ENCODE data around the gene PDE4D. TPM values are rescaled to one million over a fixed set of nuclear protein-coding genes. Genes with fewer than 3 reads are reported as not detected.
A peak's percentile ranks its signal among the peaks of the same experiment; 100 is the strongest.

PDE4D gene
- total RNA-seq, 1 experiment from 2014 or later, result 3.3 TPM

GRCh38 chr5:59709846-59710245 lies 183.7 kb downstream of the PDE4D start:
- TF ChIP-seq MYBL2 (CRISPR knock-in tag; IDR thresholded peaks at IDR 0.05) (no peak), NFE2L1 (CRISPR knock-in tag; IDR thresholded peaks at IDR 0.05) (no peak), PRDM15 (CRISPR knock-in tag; IDR thresholded peaks at IDR 0.05) (no peak), TEAD1 (CRISPR knock-in tag; IDR thresholded peaks at IDR 0.05) (peak; percentile 54; the same call in 1 of the 2 replicates), ZBTB21 (CRISPR knock-in tag; IDR thresholded peaks at IDR 0.05; ENCODE audit: borderline replicate concordance) (no peak)
- peak overlapping the region; percentile 43 for H3K4me3 Mint-ChIP-seq
- no peak for DNase-seq (ENCODE audit: low spot score)
- H3K9me3 Mint-ChIP-seq, result peaks cover 26% of the 10 kb centered on the region
- peak overlapping the region; percentile 96 for H3K27ac Mint-ChIP-seq
- H3K36me3 Mint-ChIP-seq, result peaks cover 23% of the 10 kb centered on the region
- ChIA-PET CTCF (interaction anchor here (0.7 to 2.0 kb wide), 6 partner anchors 10 to 522 kb away, joined by 3 to 10 read pairs (median 4); no protein-coding TSS in a partner anchor), POLR2A (no interaction called here)
- ATAC-seq, result peak; percentile 55
- H3K27me3 Mint-ChIP-seq (ENCODE audit: low read depth), result no peaks in the 10 kb centered on the region
- peaks cover 59% of the 10 kb centered on the region for H3K4me1 Mint-ChIP-seq

- POLR2A ChIA-PET, result interaction anchor here (0.6 kb wide), 1 partner anchor 56 kb away, joined by 10 read pairs; no protein-coding TSS in a partner anchor
- TF ChIP-seq ZNF423 (CRISPR knock-in tag; IDR thresholded peaks at IDR 0.05), result peak; percentile 86
- 0 out of 2 replicates have a peak, but pooled peaks have one; percentile 30 for TF ChIP-seq MYBL2 (CRISPR knock-in tag; IDR thresholded peaks at IDR 0.05)
- no peak for TF ChIP-seq FOXJ3 (CRISPR knock-in tag; IDR thresholded peaks at IDR 0.05; ENCODE audit: borderline replicate concordance)
- TF ChIP-seq ZNF263 (CRISPR knock-in tag; IDR thresholded peaks at IDR 0.05; ENCODE audit: low read depth), result no peak
- TF ChIP-seq E2F5 (CRISPR knock-in tag; IDR thresholded peaks at IDR 0.05), result no peak
- TF ChIP-seq SP1 (CRISPR knock-in tag; conservative IDR thresholded peaks at IDR 0.05), result 0 out of 2 replicates have a peak, but pooled peaks have one; percentile 31
- 0 out of 2 replicates have a peak, but pooled peaks have one; percentile 18 for TF ChIP-seq TP53 (CRISPR knock-in tag; IDR thresholded peaks at IDR 0.05)
- TF ChIP-seq FOXP4 (CRISPR knock-in tag; IDR thresholded peaks at IDR 0.05), result peak; percentile 45; the same call in 1 of the 2 replicates
- no peak for TF ChIP-seq ESRRA (CRISPR knock-in tag; IDR thresholded peaks at IDR 0.05; ENCODE audit: borderline replicate concordance)
- H3K36me3 Mint-ChIP-seq, result peaks cover 19% of the 10 kb centered on the region
- H3K4me3 Mint-ChIP-seq, result peak overlapping the region; percentile 43
- DNase-seq (ENCODE audit: low spot score) (peak; percentile 26), ATAC-seq (peak; percentile 91)
- peaks cover 64% of the 10 kb centered on the region for H3K4me1 Mint-ChIP-seq
- peak overlapping the region; percentile 96 for H3K27ac Mint-ChIP-seq
- H3K9me3 Mint-ChIP-seq, result peaks cover 22% of the 10 kb centered on the region
- CTCF ChIA-PET, result interaction anchor here (0.6 to 2.0 kb wide), 7 partner anchors 10 to 818 kb away, joined by 3 to 10 read pairs (median 4); no protein-coding TSS in a partner anchor
- no peaks in the 10 kb centered on the region for H3K27me3 Mint-ChIP-seq (ENCODE audit: low read depth)
Measured at GRCh38 chr5:59709346-59709821, 184.1 kb downstream of the PDE4D start.

- no peak for DNase-seq (ENCODE audit: low spot score)
- peaks cover 8% of the 10 kb centered on the region; the same call in 1 of the 2 replicates for H3K9me3 Mint-ChIP-seq
- POLR2A ChIA-PET, result no interaction called here
- H3K36me3 Mint-ChIP-seq, result peaks cover 5% of the 10 kb centered on the region
- no peak overlapping the region for H3K27ac Mint-ChIP-seq
- peaks cover 59% of the 10 kb centered on the region for H3K4me1 Mint-ChIP-seq
- H3K4me3 Mint-ChIP-seq, result no peak overlapping the region
- no peaks in the 10 kb centered on the region for H3K27me3 Mint-ChIP-seq (ENCODE audit: low read depth)
- CTCF ChIA-PET, result no interaction called here
- ATAC-seq, result no peak
- TF ChIP-seq ZNF671 (CRISPR knock-in tag; IDR thresholded peaks at IDR 0.05), result no peak
- TF ChIP-seq E2F5 (CRISPR knock-in tag; IDR thresholded peaks at IDR 0.05), result no peak
- TF ChIP-seq MLX (CRISPR knock-in tag; IDR thresholded peaks at IDR 0.05), result no peak
- TF ChIP-seq ZNF416 (CRISPR knock-in tag; IDR thresholded peaks at IDR 0.05), result no peak
- TF ChIP-seq ZNF317 (CRISPR knock-in tag; IDR thresholded peaks at IDR 0.05; ENCODE audit: borderline replicate concordance, low read depth), result no peak
- no peak for TF ChIP-seq USF1 (CRISPR knock-in tag; IDR thresholded peaks at IDR 0.05)
- TF ChIP-seq ERG (CRISPR knock-in tag; IDR thresholded peaks at IDR 0.05), result no peak
- TF ChIP-seq NFE2L1 (CRISPR knock-in tag; IDR thresholded peaks at IDR 0.05), result no peak
Measured at GRCh38 chr5:59704936-59705335, 188.6 kb downstream of the PDE4D start.
